H1 (cell line): ENCODE measurements around the gene SMC3.
"Not testable (repeated sequence)": the region's sequence is repeated elsewhere in the genome, so short reads cannot be mapped to it uniquely, and the experiment has no call there.

Experiments used
- HDAC6 ChIP-seq: IDR thresholded peaks from one replicate; pipeline ENCODE4 v1.7.1; 2012; ENCODE audit warnings: low read depth, mild to moderate bottlenecking, inconsistent platforms, low read length, moderate library complexity
- JUND ChIP-seq: IDR thresholded peaks from 2 replicates; pipeline ENCODE4 v1.6.1; 2011; ENCODE audit warnings: mild to moderate bottlenecking, improper control_type of control experiment, low read length
- SIRT6 ChIP-seq: IDR thresholded peaks from one replicate; pipeline ENCODE4 v1.7.1; 2012; ENCODE audit warnings: low read length, inconsistent platforms
- SP1 ChIP-seq: IDR thresholded peaks from 2 replicates; pipeline ENCODE4 v1.6.1; 2011; ENCODE audit warnings: low read depth, low read length
- ZNF274 ChIP-seq: IDR thresholded peaks from 2 replicates; pipeline ENCODE4 v1.7.0; 2012; ENCODE audit warnings: low read length, borderline replicate concordance; ENCODE audit errors: extremely low read depth
- TF ChIP-seq, protein P1 (sequence below), 3 experiments: IDR thresholded peaks; 1 replicate in 2 of 3; 2 replicates in 1 of 3; pipeline versions ENCODE4 v1.5.1 to v1.6.1; 2011; ENCODE audit warnings: low read length in 3 of 3, mild to moderate bottlenecking in 3 of 3, inconsistent platforms in 2 of 3, low read depth in 1 of 3, moderate library complexity in 1 of 3; ENCODE audit not compliant: insufficient read depth in 1 of 3; ENCODE audit errors: control extremely low read depth in 1 of 3

DNA sequence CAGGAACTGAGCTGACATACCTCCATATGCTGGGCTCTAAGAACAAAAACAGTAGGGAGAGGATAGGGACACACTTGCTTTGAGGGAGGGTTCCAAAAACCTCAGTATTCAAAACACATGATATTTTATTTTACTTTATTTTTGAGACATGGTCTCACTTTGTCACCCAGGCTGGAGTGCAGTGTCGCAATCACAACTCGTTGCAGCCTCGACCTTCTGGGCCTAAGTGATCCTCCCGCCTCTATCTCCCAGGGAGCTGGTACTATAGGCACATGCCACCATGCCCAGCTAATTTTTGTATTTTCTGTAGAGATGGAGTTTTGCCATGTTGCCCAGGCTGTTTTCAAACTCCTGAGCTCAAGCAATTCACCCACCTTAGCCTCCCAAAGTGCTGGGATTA, 34.9 kb upstream of the SMC3 start:
- TF ChIP-seq HDAC6, JUND, SIRT6, ZNF274, SP1: not testable (repeated sequence)
- TF ChIP-seq, protein P1, sequence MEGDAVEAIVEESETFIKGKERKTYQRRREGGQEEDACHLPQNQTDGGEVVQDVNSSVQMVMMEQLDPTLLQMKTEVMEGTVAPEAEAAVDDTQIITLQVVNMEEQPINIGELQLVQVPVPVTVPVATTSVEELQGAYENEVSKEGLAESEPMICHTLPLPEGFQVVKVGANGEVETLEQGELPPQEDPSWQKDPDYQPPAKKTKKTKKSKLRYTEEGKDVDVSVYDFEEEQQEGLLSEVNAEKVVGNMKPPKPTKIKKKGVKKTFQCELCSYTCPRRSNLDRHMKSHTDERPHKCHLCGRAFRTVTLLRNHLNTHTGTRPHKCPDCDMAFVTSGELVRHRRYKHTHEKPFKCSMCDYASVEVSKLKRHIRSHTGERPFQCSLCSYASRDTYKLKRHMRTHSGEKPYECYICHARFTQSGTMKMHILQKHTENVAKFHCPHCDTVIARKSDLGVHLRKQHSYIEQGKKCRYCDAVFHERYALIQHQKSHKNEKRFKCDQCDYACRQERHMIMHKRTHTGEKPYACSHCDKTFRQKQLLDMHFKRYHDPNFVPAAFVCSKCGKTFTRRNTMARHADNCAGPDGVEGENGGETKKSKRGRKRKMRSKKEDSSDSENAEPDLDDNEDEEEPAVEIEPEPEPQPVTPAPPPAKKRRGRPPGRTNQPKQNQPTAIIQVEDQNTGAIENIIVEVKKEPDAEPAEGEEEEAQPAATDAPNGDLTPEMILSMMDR (IDR thresholded peaks at IDR 0.05; ENCODE audit: control extremely low read depth in 1 of 3, insufficient read depth in 1 of 3, low read depth in 1 of 3, low read length in 3 of 3): not testable (repeated sequence)
